Measurements from ENCODE around the gene FOXRED2. TPM values are rescaled to one million over a fixed set of nuclear protein-coding genes. Genes with fewer than 3 reads are reported as not detected.

FOXRED2 gene
- total RNA-seq, 1 experiment from 2014 or later: 34.4 TPM

GRCh38 chr22:36457688-36458450 is 49.0 kb downstream of the FOXRED2 start:
- H4K5ac ChIP-seq (ENCODE audit: insufficient read length, low read depth, low read length): peak overlapping the region; percentile 28
- H2BK12ac ChIP-seq (ENCODE audit: insufficient read length, low read depth, low read length): no peak overlapping the region
- H3K27ac ChIP-seq (ENCODE audit: insufficient read length, low read depth, low read length): no peak overlapping the region
- H3K27me3 Mint-ChIP-seq (ENCODE audit: low read depth): peaks cover 4% of the 10 kb centered on the region; the same call in 1 of the 2 replicates
- H4K8ac ChIP-seq (replicated peaks; ENCODE audit: insufficient read length, low read depth, low read length): no peak overlapping the region
- TF ChIP-seq CTCF (conservative IDR thresholded peaks at IDR 0.05): no peak
- no peak overlapping the region for H2BK120ac ChIP-seq (ENCODE audit: low read depth, low read length, poor library complexity, severe bottlenecking)
- peak overlapping the region; percentile 98; the same call in 1 of the 2 replicates for H2BK15ac ChIP-seq (ENCODE audit: low read depth, low read length)
- no peaks in the 10 kb centered on the region for H4K20me1 ChIP-seq (ENCODE audit: control insufficient read depth, insufficient read depth, insufficient read length)
- H3K9ac ChIP-seq (ENCODE audit: extremely low read depth, insufficient read length, low read length): no peak overlapping the region
- no peak overlapping the region for H2AK5ac ChIP-seq (ENCODE audit: insufficient read length, low read length)
- H3K56ac ChIP-seq (ENCODE audit: insufficient read length, low read depth, low read length): no peak overlapping the region
- H3K4me1 Mint-ChIP-seq: peaks cover 39 to 50% of the 10 kb centered on the region in 2 experiments
- no peaks in the 10 kb centered on the region for H3K9me3 ChIP-seq (ENCODE audit: control insufficient read depth, low read depth, low read length)
- H3K79me2 ChIP-seq (ENCODE audit: insufficient read depth, low read length): no peaks in the 10 kb centered on the region
- no peaks in the 10 kb centered on the region; a peak in 1 of 7 replicates for H3K36me3 Mint-ChIP-seq (ENCODE audit: insufficient read depth in 1 of 3, low read depth in 3 of 3)
- no peak overlapping the region for H3K23ac ChIP-seq (ENCODE audit: insufficient read length, low read depth, low read length)
- DNase-seq: peak; percentile 58
- no peak overlapping the region for H3K27ac Mint-ChIP-seq
- H2AFZ ChIP-seq (ENCODE audit: low read length): no peak overlapping the region
- no peaks in the 10 kb centered on the region for H3K27me3 ChIP-seq (ENCODE audit: insufficient read depth, low read length)
- H3K4ac ChIP-seq (ENCODE audit: low read depth, low read length): 0 out of 2 replicates have a peak overlapping the region, but pooled peaks have one; percentile 24
- H3K18ac ChIP-seq (ENCODE audit: insufficient read length, low read depth, low read length): peak overlapping the region; percentile 10
- no peak overlapping the region for H3K4me2 ChIP-seq (ENCODE audit: insufficient read depth, insufficient read length, low read length)
- no peak overlapping the region for H4K91ac ChIP-seq (ENCODE audit: insufficient read length, low read depth, low read length)
- peak overlapping the region; percentile 21 for H3K14ac ChIP-seq (ENCODE audit: insufficient read depth, low read length)
- no peaks in the 10 kb centered on the region for H3K79me1 ChIP-seq (ENCODE audit: insufficient read depth, low read depth, low read length, poor library complexity, severe bottlenecking)
- no peak overlapping the region for H3T11ph ChIP-seq (ENCODE audit: low read length)
- H3K4me3 Mint-ChIP-seq: no peak overlapping the region
- no peak overlapping the region for H2BK5ac ChIP-seq (ENCODE audit: insufficient read length, low read length)
- peaks cover 2% of the 10 kb centered on the region for H3K4me1 ChIP-seq (ENCODE audit: insufficient read depth, low read length)
- H2BK20ac ChIP-seq (ENCODE audit: low read depth, low read length, poor library complexity, severe bottlenecking): no peak overlapping the region
- H3K9me3 Mint-ChIP-seq: no peaks in the 10 kb centered on the region; a peak in 2 of 5 replicates
- no CpG with 5 or more reads among the region's 14 CpGs for WGBS (ENCODE audit: extremely low coverage, insufficient read length, low lambda C conversion rate)
- H3K23me2 ChIP-seq (ENCODE audit: insufficient read length, low read depth, low read length, poor library complexity, severe bottlenecking): peaks cover 9% of the 10 kb centered on the region

All from H9 (cell line).